ENCODE data around the gene AGAP2.
A peak's percentile ranks its signal among the peaks of the same experiment; 100 is the strongest.

AGAP2 gene

GRCh38 chr12:57753756-57754337 is 15.3 kb upstream of the AGAP2 start:
- DNase-seq (ENCODE audit: low spot score) = no peak

- no peak for DNase-seq (ENCODE audit: low spot score)
These were observed 14.1 kb upstream of the AGAP2 start for GRCh38 chr12:57752668-57753000.

GRCh38 chr12:57751788-57752667 is 13.5 kb upstream of the AGAP2 start, which contains the start of gene CDK4:
Gene CDK4, minus strand, starts transcription at chr12:57752310. Its CDS starts 593 bp downstream, at chr12:57751717.
- DNase-seq (ENCODE audit: low spot score) = peak; percentile 100

- DNase-seq (ENCODE audit: low spot score) = no peak
These were observed 12.9 kb upstream of the AGAP2 start for GRCh38 chr12:57751432-57751787.

- no peak for DNase-seq (ENCODE audit: low spot score)
These were observed 12.3 kb upstream of the AGAP2 start for GRCh38 chr12:57750561-57751431.

GRCh38 chr12:57749061-57749460 is 10.5 kb upstream of the AGAP2 start:
- DNase-seq (ENCODE audit: low spot score) = no peak

- DNase-seq (ENCODE audit: low spot score) = no peak
These were observed 7.5 kb upstream of the AGAP2 start for GRCh38 chr12:57746025-57746424.

- no peak for DNase-seq (ENCODE audit: low spot score)
These were observed 6.9 kb upstream of the AGAP2 start for GRCh38 chr12:57745485-57745881.

- peak; percentile 98 for DNase-seq (ENCODE audit: low spot score)
These were observed 6.4 kb upstream of the AGAP2 start, which contains the start of gene TSPAN31 for GRCh38 chr12:57744777-57745484. Gene TSPAN31, plus strand, starts transcription at chr12:57745039. Its CDS starts 116 bp downstream, at chr12:57745155.

GRCh38 chr12:57744194-57744776 is 5.7 kb upstream of the AGAP2 start:
- no peak for DNase-seq (ENCODE audit: low spot score)

- DNase-seq (ENCODE audit: low spot score) = no peak
These were observed 5.2 kb upstream of the AGAP2 start for GRCh38 chr12:57743769-57744168.

GRCh38 chr12:57741844-57742738 is 3.5 kb upstream of the AGAP2 start:
- DNase-seq (ENCODE audit: low spot score) = no peak

- no peak for DNase-seq (ENCODE audit: low spot score)
These were observed 2.9 kb upstream of the AGAP2 start for GRCh38 chr12:57741413-57741789.

- no peak for DNase-seq (ENCODE audit: low spot score)
These were observed 2.3 kb upstream of the AGAP2 start for GRCh38 chr12:57740656-57741412.

- no peak for DNase-seq (ENCODE audit: low spot score)
These were observed 1.5 kb upstream of the AGAP2 start for GRCh38 chr12:57739914-57740538.

- DNase-seq (ENCODE audit: low spot score) = no peak
These were observed 845 bp upstream of the AGAP2 start for GRCh38 chr12:57739387-57739786.

- DNase-seq (ENCODE audit: low spot score) = no peak
These were observed 778 bp downstream of the AGAP2 start for GRCh38 chr12:57737467-57738460.

All from globus pallidus (tissue), 1 donor.